ENCODE results near the gene OR6J1.
"Not testable (repeated sequence)": the region's sequence is repeated elsewhere in the genome, so short reads cannot be mapped to it uniquely, and the experiment has no call there.

Gene OR6J1

GRCh38 chr14:22588526-22589095 lies 55.5 kb downstream of the OR6J1 start:
- Histone ChIP-seq H3K27me3 (ENCODE audit: insufficient read depth, poor library complexity, severe bottlenecking) (no peaks in the 10 kb centered on the region), H3K4me3 (replicated peaks; ENCODE audit: insufficient read depth, low read length) (peak overlapping the region; percentile 87), H3K27ac (replicated peaks) (peak overlapping the region; percentile 89)
- TF ChIP-seq REST (IDR thresholded peaks at IDR 0.05; ENCODE audit: insufficient replicate concordance, low read depth): no peak
- no peak for TF ChIP-seq POLR2AphosphoS5 (IDR thresholded peaks at IDR 0.05; ENCODE audit: low read depth)
- no peak for TF ChIP-seq CTCF (IDR thresholded peaks at IDR 0.05; ENCODE audit: insufficient read depth, low read length)
- TF ChIP-seq GABPA (IDR thresholded peaks at IDR 0.05; ENCODE audit: low read depth): no peak
- no peak for TF ChIP-seq SPI1 (IDR thresholded peaks at IDR 0.05; ENCODE audit: borderline replicate concordance, low read depth)
- DNase-seq (ENCODE audit: low read depth in 1 of 2, low spot score in 1 of 2): no peak

- not testable (repeated sequence) for H3K27me3 ChIP-seq (ENCODE audit: insufficient read depth, poor library complexity, severe bottlenecking); DNase-seq (ENCODE audit: low read depth in 1 of 2, low spot score in 1 of 2)
- Histone ChIP-seq H3K27ac (replicated peaks) (peak overlapping the region; percentile 89), H3K4me3 (replicated peaks; ENCODE audit: insufficient read depth, low read length) (peak overlapping the region; percentile 87)
Observed at GRCh38 chr14:22587677-22588422, 56.3 kb downstream of the OR6J1 start.

GRCh38 chr14:22587247-22587646 lies 56.9 kb downstream of the OR6J1 start:
- Histone ChIP-seq H3K4me3 (replicated peaks; ENCODE audit: insufficient read depth, low read length) (no peak overlapping the region), H3K27me3 (ENCODE audit: insufficient read depth, poor library complexity, severe bottlenecking) (no peaks in the 10 kb centered on the region), H3K27ac (replicated peaks) (no peak overlapping the region)
- no peak for DNase-seq (ENCODE audit: low read depth in 1 of 2, low spot score in 1 of 2)
- no peak for TF ChIP-seq SPI1 (IDR thresholded peaks at IDR 0.05; ENCODE audit: borderline replicate concordance, low read depth)
- TF ChIP-seq POLR2AphosphoS5 (IDR thresholded peaks at IDR 0.05; ENCODE audit: low read depth): no peak
- TF ChIP-seq REST (IDR thresholded peaks at IDR 0.05; ENCODE audit: insufficient replicate concordance, low read depth): no peak
- TF ChIP-seq GABPA (IDR thresholded peaks at IDR 0.05; ENCODE audit: low read depth): no peak
- TF ChIP-seq CTCF (IDR thresholded peaks at IDR 0.05; ENCODE audit: insufficient read depth, low read length): no peak

- no peak for DNase-seq (ENCODE audit: low read depth in 1 of 2, low spot score in 1 of 2)
- no peak for TF ChIP-seq REST (IDR thresholded peaks at IDR 0.05; ENCODE audit: insufficient replicate concordance, low read depth)
- no peak for TF ChIP-seq GABPA (IDR thresholded peaks at IDR 0.05; ENCODE audit: low read depth)
- no peak for TF ChIP-seq POLR2AphosphoS5 (IDR thresholded peaks at IDR 0.05; ENCODE audit: low read depth)
- TF ChIP-seq SPI1 (IDR thresholded peaks at IDR 0.05; ENCODE audit: borderline replicate concordance, low read depth): no peak
- no peak for TF ChIP-seq CTCF (IDR thresholded peaks at IDR 0.05; ENCODE audit: insufficient read depth, low read length)
- Histone ChIP-seq H3K27me3 (ENCODE audit: insufficient read depth, poor library complexity, severe bottlenecking) (no peaks in the 10 kb centered on the region), H3K4me3 (replicated peaks; ENCODE audit: insufficient read depth, low read length) (no peak overlapping the region), H3K27ac (replicated peaks) (no peak overlapping the region)
Observed at GRCh38 chr14:22583994-22584393, 60.2 kb downstream of the OR6J1 start.

Measured in HL-60 (cell line).